ENCODE data around the gene INS. TPM values are rescaled to one million over a fixed set of nuclear protein-coding genes. Genes with fewer than 3 reads are reported as not detected.
"Not testable (repeated sequence)": the region's sequence is repeated elsewhere in the genome, so short reads cannot be mapped to it uniquely, and the experiment has no call there.

The INS gene
- total and polyA plus RNA-seq, 2 donors: 0.30 TPM; not detected in 1

DNA sequence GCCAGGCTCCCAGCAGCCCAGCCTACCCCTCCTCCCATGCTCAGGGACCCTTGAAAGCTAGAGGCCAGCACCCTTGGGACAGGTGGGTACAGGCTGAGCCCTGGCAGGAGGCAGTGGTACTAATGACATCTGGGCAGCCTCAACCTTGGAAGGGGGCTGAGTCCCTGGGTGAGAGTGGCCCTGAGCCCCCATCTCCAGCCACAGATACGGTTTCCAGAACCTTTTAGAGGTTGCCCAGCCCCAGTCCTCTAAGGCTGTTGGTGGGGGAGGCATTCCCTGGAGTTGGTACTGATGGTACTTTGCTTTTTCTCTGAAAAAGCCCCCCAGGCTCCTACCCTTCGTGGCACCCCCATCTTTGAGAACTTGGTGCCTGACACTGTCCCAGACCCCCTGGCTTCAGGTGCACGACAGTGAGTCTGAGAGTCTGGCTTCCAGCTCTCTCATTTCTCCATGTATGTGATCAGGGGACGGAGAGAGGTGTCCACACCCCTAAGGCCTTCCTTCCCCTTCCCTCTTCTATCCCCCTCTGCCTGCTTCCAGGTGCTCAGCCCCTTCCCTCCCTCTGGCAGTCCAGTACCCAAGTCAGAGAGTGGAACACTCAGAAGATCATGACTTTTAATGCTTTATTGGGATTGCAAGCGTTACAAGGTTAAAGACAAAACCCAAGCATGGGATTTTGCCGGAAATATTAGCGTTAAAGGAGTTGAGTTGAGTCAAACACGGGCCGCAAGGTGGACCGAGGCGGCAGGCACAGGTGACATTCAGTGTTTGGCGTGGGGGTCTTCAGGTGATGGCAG is 32.3 kb downstream of the INS start:
- H3K4me1 ChIP-seq (ENCODE audit: insufficient read depth): no peaks in the 10 kb centered on the region
- no peak overlapping the region for H3K4me3 ChIP-seq (ENCODE audit: low read depth, low read length)
- H3K36me3 ChIP-seq (ENCODE audit: insufficient read depth): no peaks in the 10 kb centered on the region
- no peak for DNase-seq (ENCODE audit: extremely low spot score)
- 77% methylated on average over 12 of the region's 12 CpGs for WGBS
- H3K27ac ChIP-seq (ENCODE audit: low read depth): no peak overlapping the region

DNA sequence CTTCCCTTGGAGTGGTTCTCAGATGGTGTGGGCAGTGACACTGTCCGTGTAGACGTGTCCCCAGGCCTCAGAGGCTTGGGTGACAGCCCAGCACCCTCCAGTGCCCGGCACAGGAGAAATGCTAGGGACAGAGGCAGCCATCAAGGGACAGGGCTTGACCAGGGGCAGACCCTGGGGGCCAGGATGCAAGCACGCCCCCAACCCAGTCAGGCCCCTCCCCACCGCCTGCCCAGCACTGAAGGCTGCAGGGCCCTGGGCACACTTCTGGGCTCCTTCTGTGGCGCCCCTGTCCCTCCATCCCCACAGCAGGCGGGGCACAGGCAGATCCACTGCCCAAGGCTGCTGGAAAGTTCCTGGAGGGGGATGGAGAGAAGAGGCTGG is 32.9 kb downstream of the INS start:
- Histone ChIP-seq H3K4me1 (ENCODE audit: insufficient read depth) (no peaks in the 10 kb centered on the region), H3K36me3 (ENCODE audit: insufficient read depth) (no peaks in the 10 kb centered on the region), H3K27ac (ENCODE audit: low read depth) (no peak overlapping the region), H3K4me3 (ENCODE audit: low read depth, low read length) (no peak overlapping the region)
- WGBS: 84% methylated on average over 7 of the region's 7 CpGs
- DNase-seq (ENCODE audit: extremely low spot score): no peak

DNA sequence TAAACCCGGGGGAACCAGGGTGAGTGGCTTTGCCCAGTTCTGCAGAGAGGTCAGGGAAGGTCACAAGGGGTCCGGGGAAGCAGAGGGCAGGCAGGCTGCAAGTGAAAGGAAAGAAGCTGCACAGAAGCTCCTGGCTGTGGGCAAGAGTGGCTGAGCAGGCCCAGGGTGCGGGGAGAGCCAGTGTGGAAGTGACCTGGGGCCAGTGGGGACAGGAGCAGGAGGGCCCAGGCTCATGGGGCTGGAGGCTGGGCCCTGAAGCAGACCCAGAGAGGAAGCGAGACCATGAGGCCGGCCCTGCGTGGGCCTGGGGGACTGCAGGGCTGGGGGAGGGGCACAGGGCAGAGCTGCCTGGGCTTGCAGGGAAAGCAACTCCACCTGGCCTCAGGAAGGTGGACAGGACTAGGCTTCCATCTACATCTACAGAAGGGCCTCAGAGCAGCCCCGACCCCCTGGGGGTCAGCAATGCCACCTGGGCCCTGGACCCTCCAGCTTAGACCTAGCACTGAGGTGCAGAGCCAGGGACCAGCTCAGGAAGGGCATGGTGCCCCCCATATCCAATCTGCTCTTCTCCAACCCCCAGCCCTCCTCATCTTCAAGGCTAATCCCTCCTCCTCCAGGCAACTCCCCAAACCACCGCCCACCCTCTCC is 33.4 kb downstream of the INS start:
- DNase-seq (ENCODE audit: extremely low spot score): no peak
- H3K27ac ChIP-seq (ENCODE audit: low read depth): no peak overlapping the region
- 74% methylated on average over 8 of the region's 8 CpGs for WGBS
- H3K4me3 ChIP-seq (ENCODE audit: low read depth, low read length): no peak overlapping the region
- no peaks in the 10 kb centered on the region for H3K4me1 ChIP-seq (ENCODE audit: insufficient read depth)
- no peaks in the 10 kb centered on the region for H3K36me3 ChIP-seq (ENCODE audit: insufficient read depth)

DNA sequence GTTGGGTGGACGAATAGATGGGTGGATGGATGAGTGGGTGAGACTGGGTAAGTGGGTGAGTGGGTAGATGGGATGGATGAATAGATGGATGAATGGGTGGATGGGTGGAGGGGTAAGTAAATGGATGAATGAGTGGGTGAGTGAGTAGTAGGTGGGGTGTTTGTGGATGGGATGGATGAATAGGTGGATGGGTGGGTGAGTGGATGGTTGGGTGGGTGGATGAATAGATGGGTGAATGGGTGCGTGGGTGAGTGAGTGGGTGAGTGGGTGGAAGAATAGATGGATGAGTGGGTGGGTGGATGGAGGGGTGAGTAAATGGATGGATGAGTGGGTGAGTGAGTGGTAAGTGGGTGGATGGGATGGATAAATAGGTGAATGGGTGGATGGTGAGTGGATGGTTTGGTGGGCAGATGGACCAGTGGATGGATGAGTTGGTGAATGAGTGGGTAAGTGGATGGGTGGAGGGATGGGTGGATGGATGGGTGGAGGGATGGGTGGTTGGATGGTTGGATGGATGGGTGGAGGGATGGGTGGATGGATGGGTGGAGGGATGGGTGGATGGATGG is 34.4 kb downstream of the INS start:
- WGBS: 90% methylated on average over 2 of the region's 2 CpGs
- DNase-seq (ENCODE audit: extremely low spot score): no peak
- H3K4me1 ChIP-seq (ENCODE audit: insufficient read depth): no peaks in the 10 kb centered on the region

DNA sequence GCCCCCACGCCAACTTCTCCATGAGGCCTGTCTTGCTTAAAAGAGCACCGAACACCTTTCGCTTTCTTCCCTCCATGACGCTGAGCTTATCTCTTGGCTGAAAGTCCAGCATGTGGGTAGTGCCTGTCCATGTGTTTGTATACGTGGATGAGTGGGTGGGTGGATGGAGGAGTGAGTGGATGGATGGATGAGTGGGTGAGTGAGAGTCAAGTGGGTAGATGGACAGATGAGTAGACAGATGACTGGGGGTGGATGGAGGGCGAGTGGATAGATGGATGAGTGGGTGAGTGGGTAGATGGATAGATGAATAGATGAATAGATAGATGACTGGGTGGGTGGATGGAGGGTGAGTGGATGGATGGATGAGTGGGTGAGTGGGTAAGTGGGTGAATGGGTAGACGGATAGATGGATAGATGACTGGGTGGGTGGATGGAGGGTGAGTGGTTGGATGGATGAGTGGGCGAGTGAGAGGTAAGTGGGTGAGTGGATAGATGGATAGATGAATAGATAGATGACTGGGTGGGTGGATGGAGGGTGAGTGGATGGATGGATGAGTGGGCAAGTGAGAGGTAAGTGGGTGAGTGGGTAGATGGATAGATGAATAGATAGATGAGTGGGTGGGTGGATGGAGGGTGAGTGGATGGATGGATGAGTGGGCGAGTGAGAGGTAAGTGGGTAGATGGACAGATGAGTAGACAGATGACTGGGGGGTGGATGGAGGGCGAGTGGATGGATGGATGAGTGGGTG is 36.1 kb downstream of the INS start:
- H3K4me1 ChIP-seq (ENCODE audit: insufficient read depth); H3K4me3 ChIP-seq (ENCODE audit: low read depth, low read length); H3K36me3 ChIP-seq (ENCODE audit: insufficient read depth); DNase-seq (ENCODE audit: extremely low spot score); H3K27ac ChIP-seq (ENCODE audit: low read depth): not testable (repeated sequence)
- 91% methylated on average over 8 of the region's 10 CpGs for WGBS

More for the DNA sequence above, 34.4 kb downstream of the INS start:
- Histone ChIP-seq H3K36me3 (ENCODE audit: insufficient read depth) (no peaks in the 10 kb centered on the region), H3K4me3 (ENCODE audit: low read depth, low read length) (no peak overlapping the region), H3K27ac (ENCODE audit: low read depth) (no peak overlapping the region)

DNA sequence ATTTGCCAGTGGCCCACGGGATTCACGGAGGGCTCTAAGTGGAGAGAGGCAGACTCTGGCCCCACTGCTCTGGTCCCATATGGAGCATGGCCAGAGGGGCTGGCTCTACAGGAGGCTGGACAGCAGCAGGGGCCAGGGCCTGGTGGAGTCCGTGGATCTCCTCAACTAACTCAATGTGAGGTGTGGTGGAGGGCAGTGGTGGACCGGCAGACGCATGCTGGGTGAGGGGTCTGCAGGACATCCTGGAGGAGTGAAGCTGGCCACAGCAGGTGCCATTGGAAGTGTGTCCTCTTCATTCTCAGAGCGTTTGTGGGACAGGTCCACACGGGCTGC is 37.4 kb downstream of the INS start:
- 91% methylated on average over 7 of the region's 7 CpGs for WGBS
- DNase-seq (ENCODE audit: extremely low spot score): no peak
- no peak overlapping the region for H3K27ac ChIP-seq (ENCODE audit: low read depth)

DNA sequence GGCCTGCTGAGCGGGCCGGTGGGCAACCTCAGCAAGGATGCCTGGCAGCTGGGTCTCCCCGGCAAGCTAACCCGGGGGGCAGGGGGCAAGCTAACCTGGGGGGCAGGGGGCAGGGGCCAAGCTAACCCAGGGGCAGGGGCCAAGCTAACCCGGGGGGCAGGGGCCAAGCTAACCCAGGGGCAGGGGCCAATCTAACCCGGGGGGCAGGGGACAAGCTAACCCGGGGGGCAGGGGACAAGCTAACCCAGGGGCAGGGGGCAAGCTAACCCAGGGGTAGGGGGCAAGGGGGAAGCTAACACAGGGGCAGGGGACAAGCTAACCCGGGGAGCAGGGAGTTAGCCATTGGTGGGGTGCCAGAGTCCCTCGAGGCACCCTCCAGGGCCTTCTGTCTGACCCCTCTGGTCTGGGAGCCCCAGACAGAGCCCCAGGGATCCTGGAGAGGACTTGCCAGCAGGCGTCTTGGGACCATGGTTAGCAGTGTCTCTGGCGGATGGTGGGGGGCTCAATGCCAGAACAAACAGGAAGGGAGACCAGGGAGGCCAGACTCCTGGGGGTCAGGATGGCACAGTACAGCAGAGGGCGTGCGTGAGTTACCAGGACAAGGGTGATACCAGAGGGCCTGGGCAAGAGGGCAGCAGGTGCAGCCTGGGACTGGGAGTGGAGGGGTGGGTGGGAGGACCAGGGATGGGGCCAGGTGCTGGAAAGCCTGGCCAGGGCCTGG is 37.9 kb downstream of the INS start:
- H3K27ac ChIP-seq (ENCODE audit: low read depth): no peak overlapping the region
- 84% methylated on average over 13 of the region's 13 CpGs for WGBS
- H3K36me3 ChIP-seq (ENCODE audit: insufficient read depth): no peaks in the 10 kb centered on the region
- no peak overlapping the region for H3K4me3 ChIP-seq (ENCODE audit: low read depth, low read length)
- no peaks in the 10 kb centered on the region for H3K4me1 ChIP-seq (ENCODE audit: insufficient read depth)
- no peak for DNase-seq (ENCODE audit: extremely low spot score)

More for the DNA sequence above, 37.4 kb downstream of the INS start:
- H3K4me1 ChIP-seq (ENCODE audit: insufficient read depth): no peaks in the 10 kb centered on the region
- no peaks in the 10 kb centered on the region for H3K36me3 ChIP-seq (ENCODE audit: insufficient read depth)
- H3K4me3 ChIP-seq (ENCODE audit: low read depth, low read length): no peak overlapping the region

DNA sequence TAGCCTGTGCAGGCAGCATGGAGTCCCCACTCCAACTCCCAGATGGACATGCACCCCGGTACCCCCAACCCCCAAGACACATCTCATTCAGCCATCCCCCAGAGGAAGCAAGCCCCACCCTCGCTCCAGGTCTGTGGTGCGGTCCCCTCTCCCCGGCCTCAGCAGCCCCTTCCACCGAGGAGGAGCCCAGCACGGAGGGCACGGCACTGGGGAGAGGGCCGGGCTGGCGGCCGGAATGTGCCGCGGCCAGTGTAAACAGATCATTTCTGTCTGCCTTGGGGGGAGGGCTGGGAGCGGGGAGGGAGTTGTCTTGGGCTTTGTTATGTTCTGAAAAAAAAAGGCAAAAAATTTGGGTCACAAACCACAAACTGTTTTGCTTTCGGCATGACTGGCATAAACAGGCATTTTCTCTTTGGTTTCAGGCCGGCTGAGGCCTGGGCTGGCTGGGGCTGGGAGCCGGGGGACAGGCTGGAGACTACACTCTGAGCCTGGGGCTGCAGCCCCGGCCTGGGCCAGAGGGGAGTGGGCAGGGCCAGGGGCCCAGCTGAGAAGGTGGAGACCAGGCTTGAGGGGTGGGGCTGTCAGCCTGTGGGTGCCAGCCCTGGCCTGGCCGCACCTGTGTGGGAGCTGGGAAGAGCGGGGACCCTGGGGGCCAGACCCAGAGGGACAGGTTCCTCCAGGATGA is 38.6 kb downstream of the INS start:
- WGBS: 37% methylated on average over 19 of the region's 19 CpGs
- Histone ChIP-seq H3K4me3 (ENCODE audit: low read depth, low read length) (no peak overlapping the region), H3K36me3 (ENCODE audit: insufficient read depth) (no peaks in the 10 kb centered on the region), H3K27ac (ENCODE audit: low read depth) (no peak overlapping the region), H3K4me1 (ENCODE audit: insufficient read depth) (no peaks in the 10 kb centered on the region)
- DNase-seq (ENCODE audit: extremely low spot score): no peak

DNA sequence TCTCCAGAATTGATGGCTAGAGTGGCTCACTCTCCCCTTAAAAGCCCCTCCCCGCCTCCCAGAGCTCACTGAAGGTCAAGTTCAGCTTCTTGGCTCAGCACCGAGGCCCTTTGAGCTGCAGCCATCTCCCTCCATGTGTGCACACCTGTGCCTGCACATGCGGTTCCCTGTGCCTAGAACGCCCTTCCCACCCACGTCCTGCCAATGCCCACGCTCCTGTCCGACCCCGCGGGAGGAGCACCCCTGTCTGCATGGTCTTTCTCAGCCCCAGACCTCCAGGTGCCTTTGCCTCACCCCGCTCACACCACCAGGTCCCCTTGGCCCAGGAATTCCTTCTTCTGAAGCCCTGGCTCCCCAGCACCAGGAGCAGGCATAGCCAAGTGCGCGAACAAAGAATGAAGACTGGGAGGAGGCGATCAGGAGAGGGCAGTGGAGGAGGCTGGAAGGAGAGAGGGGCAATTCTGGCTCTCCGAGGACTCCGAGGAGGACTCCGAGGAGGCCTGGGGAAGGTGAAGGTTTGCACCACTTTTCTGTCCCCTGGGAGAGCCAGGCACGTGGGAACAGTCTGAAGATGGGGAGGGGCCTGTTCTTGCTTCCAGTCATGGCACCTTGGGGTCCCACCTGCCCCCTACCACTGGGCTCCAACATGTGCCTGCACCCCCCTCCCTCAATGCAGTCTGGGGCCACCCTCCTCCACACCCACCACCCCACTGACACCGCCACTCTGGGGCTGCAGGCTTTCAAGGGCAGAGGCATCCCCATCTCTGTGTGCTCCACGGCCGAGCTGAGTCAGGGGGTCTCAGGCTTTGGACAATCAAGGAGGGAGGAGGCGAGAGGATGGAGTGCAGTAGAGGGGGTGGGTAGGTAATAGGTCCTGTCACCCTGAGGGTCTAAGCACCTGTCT is 39.5 kb downstream of the INS start:
- Histone ChIP-seq H3K27ac (ENCODE audit: low read depth) (no peak overlapping the region), H3K36me3 (ENCODE audit: insufficient read depth) (no peaks in the 10 kb centered on the region), H3K4me1 (ENCODE audit: insufficient read depth) (no peaks in the 10 kb centered on the region), H3K4me3 (ENCODE audit: low read depth, low read length) (no peak overlapping the region)
- DNase-seq (ENCODE audit: extremely low spot score): no peak
- 84% methylated on average over 21 of the region's 21 CpGs for WGBS

DNA sequence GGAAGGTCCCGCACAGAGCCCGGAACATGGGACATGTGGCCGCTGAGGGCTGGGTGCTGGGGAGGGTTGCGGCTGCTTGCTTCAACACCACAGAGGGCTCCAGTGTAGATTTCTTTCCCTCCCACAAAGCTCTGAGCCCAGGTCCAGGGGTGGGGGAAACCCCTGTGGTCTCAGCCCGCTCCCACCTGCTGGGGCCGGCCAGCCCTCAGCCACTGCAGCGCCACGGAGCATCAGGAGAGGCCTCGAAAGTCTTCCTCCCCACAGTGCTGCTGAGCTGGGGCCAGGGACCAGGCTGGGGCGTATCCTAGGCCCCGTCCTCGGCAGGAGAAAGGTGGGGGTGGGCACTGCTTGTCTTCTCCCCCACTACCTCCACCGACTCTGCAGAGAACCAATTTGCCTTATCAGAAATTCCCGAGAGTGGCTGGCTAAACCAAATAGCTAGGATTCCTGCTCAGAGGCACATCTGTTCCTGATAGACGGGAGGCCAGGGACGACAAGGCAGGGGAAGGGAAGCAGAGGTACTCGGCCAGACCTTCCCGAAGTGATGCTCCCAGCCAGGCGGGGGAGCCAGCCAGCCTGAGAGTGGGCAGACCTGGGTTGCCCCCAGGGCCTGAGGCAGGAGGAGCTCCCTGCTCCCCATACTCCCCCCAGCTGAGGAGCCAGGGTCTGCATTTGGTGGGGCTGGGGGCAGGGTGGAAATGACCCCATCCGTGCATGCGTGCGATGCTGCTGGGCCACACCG is 40.5 kb downstream of the INS start:
- Histone ChIP-seq H3K4me1 (ENCODE audit: insufficient read depth) (no peaks in the 10 kb centered on the region), H3K36me3 (ENCODE audit: insufficient read depth) (no peaks in the 10 kb centered on the region), H3K4me3 (ENCODE audit: low read depth, low read length) (no peak overlapping the region), H3K27ac (ENCODE audit: low read depth) (no peak overlapping the region)
- 63% methylated on average over 23 of the region's 23 CpGs for WGBS
- no peak for DNase-seq (ENCODE audit: extremely low spot score)

DNA sequence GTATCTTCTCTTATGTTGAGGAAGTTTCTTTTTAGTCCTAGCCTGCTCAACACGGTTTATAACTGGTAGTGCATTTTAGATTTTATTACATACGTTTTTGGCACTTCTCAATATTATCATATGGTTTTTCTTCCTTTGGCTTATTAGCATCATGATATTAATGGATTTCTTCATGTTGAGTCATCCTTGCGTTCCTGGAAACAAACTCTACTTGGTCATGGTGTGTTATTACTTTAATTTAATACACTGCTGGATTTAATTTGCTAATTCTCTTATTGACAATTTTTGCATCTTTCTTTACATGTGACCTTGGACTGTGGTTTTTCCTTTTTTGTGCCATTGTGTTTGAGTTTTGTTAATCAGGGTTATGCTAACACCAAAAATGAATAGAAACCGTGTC is 42.3 kb downstream of the INS start:
- Histone ChIP-seq H3K4me3 (ENCODE audit: low read depth, low read length) (no peak overlapping the region), H3K4me1 (ENCODE audit: insufficient read depth) (no peaks in the 10 kb centered on the region), H3K27ac (ENCODE audit: low read depth) (no peak overlapping the region), H3K36me3 (ENCODE audit: insufficient read depth) (no peaks in the 10 kb centered on the region)
- no peak for DNase-seq (ENCODE audit: extremely low spot score)
- 81% methylated on average over 4 of the region's 4 CpGs for WGBS

DNA sequence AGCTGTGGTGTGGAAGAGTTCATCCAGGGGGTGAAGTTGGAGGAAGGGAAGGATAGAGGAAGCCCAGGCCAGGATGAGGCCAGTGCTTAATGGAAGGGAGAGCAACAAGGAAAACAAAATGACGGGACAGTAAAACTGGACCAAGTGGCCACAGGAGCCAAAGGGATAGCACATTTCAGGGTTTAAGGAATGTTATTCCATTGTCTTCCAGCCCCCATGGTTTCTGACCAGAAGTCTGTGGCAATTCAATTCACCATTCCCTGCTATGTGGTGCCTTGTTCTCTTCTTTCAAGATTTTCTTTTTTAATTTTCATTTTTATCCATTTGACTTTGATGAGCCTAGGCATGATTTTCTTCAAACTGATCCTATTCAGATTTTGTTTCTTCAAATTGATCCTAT is 44.3 kb downstream of the INS start:
- no peak for DNase-seq (ENCODE audit: extremely low spot score)
- Histone ChIP-seq H3K27ac (ENCODE audit: low read depth) (no peak overlapping the region), H3K36me3 (ENCODE audit: insufficient read depth) (no peaks in the 10 kb centered on the region), H3K4me3 (ENCODE audit: low read depth, low read length) (no peak overlapping the region), H3K4me1 (ENCODE audit: insufficient read depth) (no peaks in the 10 kb centered on the region)
- 88% methylated on average over 1 of the region's 1 CpG for WGBS
